Activated CD8-positive, alpha-beta memory T cell treated with anti-CD3 and anti-CD28 coated beads, Interleukin-2, amount 10 ng/mL, durations not matched to agents 7 days and 5 days (primary cell): ENCODE data around the gene BTG3. TPM values are rescaled to one million over a fixed set of nuclear protein-coding genes. Genes with fewer than 3 reads are reported as not detected.
A peak's percentile ranks its signal among the peaks of the same experiment; 100 is the strongest.

Source experiments
- ATAC-seq: fragments of 150-1000 bp; cut with Tn5 transposase; one replicate; pipeline ENCODE4 v1.10.0; 2021; ENCODE audit warnings: moderate library complexity
- CTCF ChIA-PET: fragments of 350-600 bp; sonication (Branson Sonifier 250); formaldehyde crosslinking; loops from one replicate; lab custom pipeline; 2021; ENCODE audit warnings: antibody characterized with exemption; lab: Charles Lee
- DNase-seq: peaks from one replicate; pipeline ENCODE4 v3.0.0-alpha.2; 2020
- H3K27ac Mint-ChIP-seq: one replicate; pipeline ENCODE4 v1.8.0; 2021; ENCODE audit warnings: mild to moderate bottlenecking, mixed read lengths
- H3K27me3 Mint-ChIP-seq: one replicate; pipeline ENCODE4 v1.8.0; 2021; ENCODE audit warnings: mixed read lengths
- H3K36me3 Mint-ChIP-seq: one replicate; pipeline ENCODE4 v1.8.0; 2021; ENCODE audit warnings: mild to moderate bottlenecking, mixed read lengths
- H3K4me1 Mint-ChIP-seq: one replicate; pipeline ENCODE4 v1.8.0; 2021; ENCODE audit warnings: mixed read lengths
- H3K4me3 Mint-ChIP-seq: one replicate; pipeline ENCODE4 v1.8.0; 2021; ENCODE audit warnings: mild to moderate bottlenecking, moderate library complexity, mixed read lengths
- H3K9me3 Mint-ChIP-seq: one replicate; pipeline ENCODE4 v1.8.0; 2022; ENCODE audit warnings: low read depth, mixed read lengths
- total RNA-seq, 2 experiments: library from RNA; stranded (reverse); gene quantifications; one replicate each; pipeline ENCODE4 v1.2.3, GENCODE V29; 2021

Gene BTG3, protein sequence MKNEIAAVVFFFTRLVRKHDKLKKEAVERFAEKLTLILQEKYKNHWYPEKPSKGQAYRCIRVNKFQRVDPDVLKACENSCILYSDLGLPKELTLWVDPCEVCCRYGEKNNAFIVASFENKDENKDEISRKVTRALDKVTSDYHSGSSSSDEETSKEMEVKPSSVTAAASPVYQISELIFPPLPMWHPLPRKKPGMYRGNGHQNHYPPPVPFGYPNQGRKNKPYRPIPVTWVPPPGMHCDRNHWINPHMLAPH
- 10 to 100 TPM; 57.5 to 65.8 TPM for total RNA-seq

DNA sequence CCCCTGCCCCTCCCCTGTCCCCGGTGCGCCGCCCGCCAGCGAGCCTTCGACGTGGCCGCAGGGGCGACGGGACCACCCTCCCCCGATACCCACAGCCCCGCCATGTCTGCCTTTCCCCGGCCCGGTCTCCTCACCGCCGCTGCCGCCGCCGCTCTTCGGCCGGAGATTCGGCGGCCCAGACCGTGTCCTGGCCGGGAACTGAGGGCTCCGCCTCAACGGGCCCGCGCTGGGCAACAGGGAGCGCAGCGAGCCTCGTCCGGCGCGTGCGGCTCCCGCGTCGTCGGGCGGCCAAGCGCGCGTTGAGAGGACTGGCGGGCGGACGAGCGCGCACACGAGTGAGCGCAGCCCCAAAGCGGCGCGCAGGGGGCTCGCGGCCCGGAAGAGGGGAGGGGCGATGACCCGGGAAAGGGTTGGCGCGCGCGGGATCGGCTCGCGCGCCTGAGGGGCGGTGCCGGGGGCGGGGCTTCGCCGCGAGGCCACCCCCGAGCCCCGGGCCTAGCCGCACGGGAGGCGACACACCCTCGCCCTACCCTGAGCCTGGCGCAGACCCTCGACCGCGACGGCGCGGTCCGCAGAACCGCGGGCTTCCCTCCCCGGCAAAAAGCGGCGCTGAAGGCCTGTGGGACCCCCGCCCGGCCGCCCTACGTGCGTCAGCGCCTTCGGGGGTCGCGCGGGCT is at the start of gene BTG3:
TSS of gene BTG3 (minus strand) at position 337 of the 677 bp plus-strand sequence. CDS start 3,757 bp downstream, outside the sequence.
- no peaks in the 10 kb centered on the region for H3K9me3 Mint-ChIP-seq
- peak within 1 kb of the TSS; percentile 96 for H3K27ac Mint-ChIP-seq
- no peaks in the 10 kb centered on the region for H3K27me3 Mint-ChIP-seq
- peak; percentile 85 for DNase-seq
- ATAC-seq = peak; percentile 85
- CTCF ChIA-PET = interaction anchor here (1.3 to 2.2 kb wide), 2 partner anchors 10 to 11 kb away, joined by 5 to 10 read pairs; no protein-coding TSS in a partner anchor
- peaks cover 55% of the 10 kb centered on the region for H3K4me1 Mint-ChIP-seq
- H3K4me3 Mint-ChIP-seq = peak within 1 kb of the TSS; percentile 90
- peaks cover 34% of the 10 kb centered on the region for H3K36me3 Mint-ChIP-seq

DNA sequence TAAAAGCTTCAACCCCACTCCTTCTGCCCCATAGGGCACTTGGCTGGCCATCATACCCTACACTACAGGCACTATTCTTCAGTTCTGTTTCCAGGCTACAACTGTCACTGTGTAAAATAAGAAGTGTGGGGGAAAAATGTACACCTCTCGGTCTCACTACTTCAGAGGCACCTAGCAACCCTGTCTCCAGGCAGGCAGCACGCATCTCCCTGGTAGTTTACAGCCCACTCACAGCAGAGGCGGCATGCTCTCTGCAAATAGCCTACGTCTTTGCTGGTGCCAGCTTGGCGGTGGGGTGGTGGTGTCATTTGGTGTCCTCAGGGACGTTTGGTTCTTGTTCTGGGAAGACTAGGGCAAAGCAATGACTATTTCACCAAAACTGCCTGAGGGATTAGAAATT is 48.2 kb upstream of the BTG3 start:
- CTCF ChIA-PET = interaction anchor here (1.1 kb wide), 1 partner anchor 265 kb away, joined by 3 read pairs; no protein-coding TSS in a partner anchor
- ATAC-seq (no peak), DNase-seq (no peak)
- peaks cover 11% of the 10 kb centered on the region for H3K27me3 Mint-ChIP-seq
- no peak overlapping the region for H3K27ac Mint-ChIP-seq
- H3K36me3 Mint-ChIP-seq = no peaks in the 10 kb centered on the region
- no peak overlapping the region for H3K4me3 Mint-ChIP-seq
- no peaks in the 10 kb centered on the region for H3K9me3 Mint-ChIP-seq
- H3K4me1 Mint-ChIP-seq = peaks cover 3% of the 10 kb centered on the region

DNA sequence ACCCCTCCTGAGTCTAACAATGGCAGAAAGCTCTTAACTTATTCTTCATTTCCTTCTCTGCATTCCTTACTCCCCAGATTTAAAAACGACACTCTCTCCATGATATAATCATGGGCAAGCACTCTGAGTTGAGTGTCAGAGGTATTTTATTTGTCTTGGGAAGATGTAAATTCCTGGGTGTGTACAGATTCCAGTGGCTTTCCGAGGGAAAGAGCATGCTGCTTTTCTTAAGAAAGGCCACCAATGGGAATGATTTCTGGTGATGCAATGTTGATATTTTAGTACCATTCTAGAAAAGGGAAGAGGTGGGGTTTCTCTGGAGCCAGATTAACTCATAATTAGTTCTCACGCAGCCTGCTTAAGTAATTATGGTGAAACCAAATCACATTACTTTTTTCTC is 47.8 kb upstream of the BTG3 start:
- H3K27me3 Mint-ChIP-seq = peaks cover 11% of the 10 kb centered on the region
- no peaks in the 10 kb centered on the region for H3K36me3 Mint-ChIP-seq
- no peaks in the 10 kb centered on the region for H3K9me3 Mint-ChIP-seq
- H3K27ac Mint-ChIP-seq = no peak overlapping the region
- ATAC-seq (no peak), DNase-seq (no peak)
- CTCF ChIA-PET = interaction anchor here (1.1 kb wide), 1 partner anchor 265 kb away, joined by 3 read pairs; no protein-coding TSS in a partner anchor
- H3K4me3 Mint-ChIP-seq = no peak overlapping the region
- peaks cover under 1% of the 10 kb centered on the region for H3K4me1 Mint-ChIP-seq

DNA sequence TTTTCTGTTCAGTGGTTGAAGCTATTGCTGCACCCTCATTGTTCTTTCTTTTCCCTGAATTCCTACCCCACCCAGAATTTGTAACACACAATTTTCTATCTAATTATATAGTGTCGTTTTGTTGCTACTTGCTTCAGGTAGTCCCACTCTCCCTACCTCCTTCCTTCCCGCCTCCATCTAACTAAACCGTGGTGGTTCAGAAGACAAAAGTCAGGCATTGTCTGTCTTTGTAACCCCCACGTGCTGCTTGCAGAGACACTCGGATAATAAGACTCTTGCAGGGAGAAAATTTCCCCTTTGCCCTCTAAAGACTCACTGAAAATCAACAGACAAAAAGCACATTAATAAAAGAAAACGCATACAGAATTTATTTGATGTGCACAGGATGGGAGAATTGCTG is 46.2 kb upstream of the BTG3 start:
- peaks cover 11% of the 10 kb centered on the region for H3K27me3 Mint-ChIP-seq
- no peak overlapping the region for H3K27ac Mint-ChIP-seq
- H3K9me3 Mint-ChIP-seq = no peaks in the 10 kb centered on the region
- ATAC-seq (no peak), DNase-seq (no peak)
- CTCF ChIA-PET = no interaction called here
- H3K4me3 Mint-ChIP-seq = no peak overlapping the region
- H3K4me1 Mint-ChIP-seq = no peaks in the 10 kb centered on the region
- no peaks in the 10 kb centered on the region for H3K36me3 Mint-ChIP-seq

DNA sequence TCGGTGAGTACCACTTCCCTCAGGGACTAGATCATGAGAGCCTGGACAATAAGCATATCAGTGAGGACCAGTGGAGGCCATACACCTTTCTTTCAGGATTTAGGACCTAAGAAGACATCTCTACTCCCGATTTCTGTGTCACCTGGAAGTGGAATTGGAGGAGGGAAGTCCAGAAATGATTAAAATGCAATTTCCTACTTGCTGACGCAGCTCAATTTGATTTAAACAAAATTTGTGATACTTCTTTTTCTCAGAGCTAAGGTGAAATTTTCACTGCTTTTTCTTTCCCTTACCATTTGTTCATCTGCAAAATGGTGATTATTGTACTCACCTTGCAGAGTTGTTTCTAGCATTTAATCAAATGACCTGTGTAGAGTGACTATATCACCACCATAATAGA is 38.8 kb upstream of the BTG3 start:
- H3K36me3 Mint-ChIP-seq = no peaks in the 10 kb centered on the region
- H3K27me3 Mint-ChIP-seq = peaks cover 10% of the 10 kb centered on the region
- no peaks in the 10 kb centered on the region for H3K9me3 Mint-ChIP-seq
- ATAC-seq = no peak
- H3K4me1 Mint-ChIP-seq = no peaks in the 10 kb centered on the region
- CTCF ChIA-PET = no interaction called here
- no peak overlapping the region for H3K4me3 Mint-ChIP-seq
- DNase-seq = no peak
- no peak overlapping the region for H3K27ac Mint-ChIP-seq

DNA sequence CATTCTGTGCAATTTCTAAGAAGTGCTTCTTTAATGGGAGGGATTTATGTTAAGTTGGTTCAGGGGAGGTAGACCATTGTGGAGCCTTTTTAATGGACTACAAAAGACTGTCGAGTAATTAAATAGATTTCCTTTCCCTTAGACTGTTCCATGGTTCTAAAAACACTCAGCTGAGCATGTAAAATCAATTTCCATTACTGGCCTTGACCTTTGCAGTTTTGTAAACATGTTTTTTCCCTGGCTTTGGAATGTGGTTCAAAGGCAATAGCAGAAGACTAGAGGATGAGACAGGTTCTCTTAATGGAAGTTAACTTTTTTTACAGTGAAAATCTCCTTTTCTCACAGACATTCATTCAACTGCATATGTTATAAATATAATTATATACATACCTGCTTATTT is 37.6 kb upstream of the BTG3 start:
- no peaks in the 10 kb centered on the region for H3K9me3 Mint-ChIP-seq
- no peak for ATAC-seq
- H3K27me3 Mint-ChIP-seq = peaks cover 10% of the 10 kb centered on the region
- no peak overlapping the region for H3K27ac Mint-ChIP-seq
- DNase-seq = no peak
- no peak overlapping the region for H3K4me3 Mint-ChIP-seq
- CTCF ChIA-PET = no interaction called here
- no peaks in the 10 kb centered on the region for H3K36me3 Mint-ChIP-seq
- H3K4me1 Mint-ChIP-seq = no peaks in the 10 kb centered on the region

DNA sequence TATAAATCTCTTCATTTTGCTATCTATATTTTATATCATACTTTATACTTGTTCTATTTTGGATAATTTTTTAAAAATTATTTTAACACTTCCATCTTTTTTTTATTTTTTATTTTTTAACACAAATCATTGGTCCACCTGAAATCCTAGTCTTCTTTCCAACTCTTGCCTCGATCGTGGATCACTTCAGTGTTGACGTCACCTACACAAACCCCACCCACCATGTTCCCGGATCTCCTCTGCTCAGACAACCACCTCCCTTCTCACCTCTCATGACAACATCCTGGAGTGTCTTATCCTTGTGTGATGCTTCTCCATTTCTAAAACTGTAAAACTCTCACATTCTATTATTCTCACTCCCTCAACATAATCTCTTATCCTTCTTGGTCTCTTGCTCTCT is 34.1 kb upstream of the BTG3 start:
- peaks cover 10% of the 10 kb centered on the region for H3K27me3 Mint-ChIP-seq
- CTCF ChIA-PET = interaction anchor here (0.6 kb wide), 1 partner anchor 98 kb away, joined by 3 read pairs; no protein-coding TSS in a partner anchor

DNA sequence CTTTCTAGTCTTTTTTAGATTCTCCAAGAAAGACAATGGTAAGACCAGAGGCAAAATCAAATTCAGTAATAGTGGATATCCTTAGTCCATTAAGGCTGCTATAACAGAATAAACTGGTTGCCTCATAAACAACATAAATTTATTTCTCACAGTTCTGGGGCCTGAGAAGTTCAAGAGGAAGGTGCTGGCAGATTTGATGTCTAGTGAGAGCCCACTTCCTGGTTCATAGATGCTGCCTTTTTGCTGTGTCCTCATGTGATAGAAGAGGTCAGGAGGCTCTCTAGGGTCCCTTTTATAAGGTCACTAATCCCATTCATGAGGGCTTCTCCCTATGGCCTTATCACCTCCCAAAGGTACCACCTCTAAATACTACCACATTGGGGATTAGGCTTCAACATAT is 31.5 kb upstream of the BTG3 start:
- Mint-ChIP-seq H3K36me3 (no peaks in the 10 kb centered on the region), H3K4me3 (no peak overlapping the region), H3K9me3 (peaks cover 2% of the 10 kb centered on the region), H3K27me3 (no peaks in the 10 kb centered on the region), H3K4me1 (no peaks in the 10 kb centered on the region), H3K27ac (no peak overlapping the region)
- CTCF ChIA-PET = no interaction called here
- no peak for DNase-seq
- no peak for ATAC-seq

More for the DNA sequence above, 34.1 kb upstream of the BTG3 start:
- no peak for ATAC-seq
- Mint-ChIP-seq H3K36me3 (no peaks in the 10 kb centered on the region), H3K4me1 (no peaks in the 10 kb centered on the region), H3K9me3 (no peaks in the 10 kb centered on the region), H3K27ac (no peak overlapping the region), H3K4me3 (no peak overlapping the region)
- DNase-seq = no peak

DNA sequence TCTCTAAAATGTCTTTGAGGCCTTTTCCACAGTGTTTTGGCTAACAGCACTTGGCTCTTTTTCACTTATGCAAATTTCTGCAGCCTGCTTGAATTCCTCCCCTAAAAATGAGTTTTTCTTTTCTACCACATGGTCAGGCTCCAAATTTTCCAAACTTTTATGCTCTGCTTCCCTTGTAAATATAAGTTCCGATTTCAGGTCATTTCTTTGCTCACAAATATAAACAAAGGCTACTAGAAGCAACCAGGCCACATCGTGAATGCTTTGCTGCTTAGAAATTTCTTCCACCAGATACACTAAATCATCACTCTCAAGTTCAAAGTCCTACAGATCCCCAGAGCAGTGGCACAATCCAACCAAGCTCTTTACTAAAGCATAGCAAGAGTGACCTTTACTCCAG is 28.1 kb upstream of the BTG3 start:
- H3K36me3 Mint-ChIP-seq = no peaks in the 10 kb centered on the region
- H3K4me1 Mint-ChIP-seq = no peaks in the 10 kb centered on the region
- no peak overlapping the region for H3K27ac Mint-ChIP-seq
- no peak for DNase-seq
- H3K9me3 Mint-ChIP-seq = peaks cover 2% of the 10 kb centered on the region
- CTCF ChIA-PET = no interaction called here
- no peaks in the 10 kb centered on the region for H3K27me3 Mint-ChIP-seq
- no peak overlapping the region for H3K4me3 Mint-ChIP-seq
- no peak for ATAC-seq

DNA sequence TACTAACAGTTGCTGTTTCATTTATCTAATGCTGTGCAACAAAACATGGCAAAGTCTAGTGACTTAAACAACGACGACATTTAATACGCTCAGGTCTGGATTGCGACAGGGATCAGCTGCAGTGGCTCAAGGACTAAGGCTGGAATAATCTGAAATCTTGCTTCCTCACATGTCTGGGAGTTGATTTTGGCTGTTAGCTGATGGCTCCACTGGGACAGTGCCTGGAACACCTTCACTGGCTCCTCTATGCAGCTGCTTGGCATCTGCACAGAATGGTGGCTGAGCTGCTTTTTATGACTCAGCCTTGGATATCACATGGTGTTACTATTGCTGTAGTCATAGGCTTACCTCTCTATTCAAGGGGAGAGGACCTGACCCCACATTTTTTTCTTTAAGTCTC is 24.0 kb upstream of the BTG3 start:
- ATAC-seq (no peak), DNase-seq (no peak)
- Mint-ChIP-seq H3K27ac (no peak overlapping the region), H3K4me1 (no peaks in the 10 kb centered on the region), H3K4me3 (no peak overlapping the region), H3K9me3 (peaks cover 2% of the 10 kb centered on the region), H3K27me3 (no peaks in the 10 kb centered on the region), H3K36me3 (no peaks in the 10 kb centered on the region)
- CTCF ChIA-PET = no interaction called here

DNA sequence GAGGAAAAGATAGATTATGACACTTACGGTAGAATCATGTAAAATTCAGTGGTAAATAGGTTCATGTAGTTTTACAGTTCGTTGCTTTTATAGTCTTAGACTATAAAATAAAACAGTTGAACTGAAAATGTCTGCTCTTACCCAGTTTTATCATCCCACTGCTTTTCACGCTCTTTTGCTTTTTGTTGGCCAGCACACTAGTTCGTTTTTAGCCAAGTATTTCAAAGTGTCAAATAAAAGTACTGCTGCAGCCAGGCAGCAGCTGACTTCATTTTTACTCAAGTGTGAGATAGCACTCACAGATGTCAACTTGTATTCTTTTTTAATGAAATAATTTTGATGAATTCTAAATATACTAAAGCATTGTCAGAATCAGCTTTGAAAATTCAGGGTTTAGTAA is 18.5 kb upstream of the BTG3 start:
- peaks cover under 1% of the 10 kb centered on the region for H3K27me3 Mint-ChIP-seq
- no peak overlapping the region for H3K27ac Mint-ChIP-seq
- no peak overlapping the region for H3K4me3 Mint-ChIP-seq
- no peak for ATAC-seq
- H3K36me3 Mint-ChIP-seq = no peaks in the 10 kb centered on the region
- no peak for DNase-seq
- no peaks in the 10 kb centered on the region for H3K9me3 Mint-ChIP-seq
- CTCF ChIA-PET = no interaction called here
- no peaks in the 10 kb centered on the region for H3K4me1 Mint-ChIP-seq

DNA sequence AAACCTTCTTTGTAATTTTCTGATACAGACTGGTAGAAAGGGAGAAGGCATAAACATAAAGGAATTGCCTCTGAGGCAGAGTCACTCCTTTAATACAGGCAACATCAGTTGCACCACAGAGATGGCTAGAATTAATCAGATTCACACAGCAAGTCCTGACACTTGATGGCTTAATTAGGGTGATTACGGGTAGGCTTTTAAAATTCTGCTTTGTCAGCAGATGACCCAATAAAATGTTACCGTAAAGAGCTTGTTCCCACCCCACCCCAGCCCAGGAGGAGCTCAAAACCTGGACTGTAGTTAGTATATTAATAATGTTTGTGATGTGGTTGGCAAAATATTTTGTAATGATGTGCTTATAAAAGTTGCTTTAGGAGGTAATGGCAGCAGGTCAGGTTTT is 9.3 kb upstream of the BTG3 start:
- Mint-ChIP-seq H3K36me3 (no peaks in the 10 kb centered on the region), H3K9me3 (no peaks in the 10 kb centered on the region), H3K27ac (no peak overlapping the region), H3K4me3 (no peak overlapping the region), H3K4me1 (no peaks in the 10 kb centered on the region), H3K27me3 (peaks cover 30% of the 10 kb centered on the region)
- CTCF ChIA-PET = interaction anchor here (0.9 to 1.4 kb wide), 2 partner anchors 9 to 11 kb away, joined by 3 to 5 read pairs; partner anchors contain the start of gene BTG3
- ATAC-seq = no peak
- no peak for DNase-seq

DNA sequence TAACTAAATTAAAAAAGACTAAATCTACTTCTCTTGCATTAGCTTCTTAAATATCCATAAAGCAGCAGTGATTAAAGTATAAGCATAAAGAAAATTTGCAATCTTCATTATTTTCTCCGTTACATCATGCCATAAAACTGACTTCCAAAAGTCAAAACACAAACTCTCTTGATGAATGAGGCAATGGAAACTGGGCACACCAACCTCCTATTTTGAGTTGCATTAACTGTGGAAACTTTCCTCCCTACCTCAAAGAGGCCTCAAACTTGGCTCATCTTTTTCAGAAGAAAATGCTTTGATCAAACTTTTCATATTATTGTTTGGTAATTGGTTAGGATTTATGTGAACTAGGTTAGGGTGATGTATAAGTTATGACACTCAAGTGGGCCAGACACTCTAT is 4.1 kb upstream of the BTG3 start:
- ATAC-seq (no peak), DNase-seq (no peak)
- Mint-ChIP-seq H3K36me3 (no peaks in the 10 kb centered on the region), H3K4me1 (peaks cover 20% of the 10 kb centered on the region), H3K9me3 (no peaks in the 10 kb centered on the region), H3K27me3 (peaks cover 3% of the 10 kb centered on the region), H3K27ac (no peak overlapping the region), H3K4me3 (no peak overlapping the region)
- CTCF ChIA-PET = no interaction called here

DNA sequence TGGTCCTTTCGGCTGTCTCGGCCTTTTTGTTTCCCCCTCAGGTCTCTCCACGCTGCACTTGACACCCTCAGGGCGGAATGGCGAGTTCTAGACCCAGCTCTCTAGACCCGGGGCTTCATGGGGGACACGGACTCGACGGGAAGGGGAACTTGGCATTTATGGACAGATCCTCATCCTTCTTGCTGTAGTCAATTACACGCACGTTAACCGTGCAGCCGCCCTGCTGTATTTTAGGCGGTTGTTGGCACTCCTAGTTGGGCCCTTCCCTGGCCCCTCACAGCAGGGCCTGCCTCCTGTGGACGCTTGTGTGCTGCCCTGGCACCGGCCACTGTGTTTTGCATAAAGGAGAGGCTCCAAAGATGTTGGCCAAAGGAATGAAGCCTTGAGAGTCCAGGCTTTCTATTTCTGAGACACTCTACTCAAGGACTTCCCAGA is 558 bp upstream of the BTG3 start:
- peaks cover 50% of the 10 kb centered on the region for H3K4me1 Mint-ChIP-seq
- peak overlapping the region; percentile 74 for H3K27ac Mint-ChIP-seq
- DNase-seq (no peak), ATAC-seq (no peak)
- peak overlapping the region; percentile 71 for H3K4me3 Mint-ChIP-seq
- H3K9me3 Mint-ChIP-seq = no peaks in the 10 kb centered on the region
- CTCF ChIA-PET = interaction anchor here (1.3 kb wide), 1 partner anchor 10 kb away, joined by 5 read pairs; no protein-coding TSS in a partner anchor
- H3K36me3 Mint-ChIP-seq = peaks cover 29% of the 10 kb centered on the region
- H3K27me3 Mint-ChIP-seq = no peaks in the 10 kb centered on the region
